Hematopoietic multipotent progenitor cell (in vitro differentiated cells): Measurements from ENCODE around the gene KLRC1. TPM values are rescaled to one million over a fixed set of nuclear protein-coding genes. Genes with fewer than 3 reads are reported as not detected.
"Not testable (repeated sequence)": the region's sequence is repeated elsewhere in the genome, so short reads cannot be mapped to it uniquely, and the experiment has no call there.

Experiments used
- DNase-seq, 3 donors: peaks; one replicate each; pipeline ENCODE4 v3.0.0-alpha.2; 2011 to 2015; ENCODE audit warnings: low read depth in 2 of 3, low spot score in 2 of 3
- total RNA-seq: library from RNA; depleted of rRNA; stranded (reverse); fragments of >200 nt; gene quantifications from one replicate; pipeline ENCODE4 v1.2.3, GENCODE V29; 2012

Gene KLRC1
- total RNA-seq, 1 donor: not detected

- DNase-seq: not testable (repeated sequence)
Observed at GRCh38 chr12:10424260-10424899, 28.8 kb downstream of the KLRC1 start.

DNA sequence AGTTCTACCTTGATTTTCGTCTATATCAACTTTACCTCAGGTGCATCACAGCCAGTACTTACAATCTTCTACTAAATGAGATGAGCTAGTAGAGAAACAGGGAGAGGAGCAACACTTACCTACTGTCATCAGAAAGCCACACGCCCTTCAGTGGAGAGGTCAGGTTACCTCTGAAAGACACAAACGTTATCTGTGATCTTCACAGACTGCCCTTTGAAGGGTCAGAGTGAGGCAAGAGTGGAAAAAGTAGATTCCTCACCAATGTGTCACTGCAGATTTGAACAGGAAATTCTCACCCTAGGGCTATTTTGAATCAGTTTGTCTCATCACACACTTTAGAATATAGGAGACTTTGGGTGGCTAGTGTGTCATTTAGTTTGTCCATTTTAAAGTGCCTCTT, 31.0 kb downstream of the KLRC1 start:
- not testable (repeated sequence) for DNase-seq

DNA sequence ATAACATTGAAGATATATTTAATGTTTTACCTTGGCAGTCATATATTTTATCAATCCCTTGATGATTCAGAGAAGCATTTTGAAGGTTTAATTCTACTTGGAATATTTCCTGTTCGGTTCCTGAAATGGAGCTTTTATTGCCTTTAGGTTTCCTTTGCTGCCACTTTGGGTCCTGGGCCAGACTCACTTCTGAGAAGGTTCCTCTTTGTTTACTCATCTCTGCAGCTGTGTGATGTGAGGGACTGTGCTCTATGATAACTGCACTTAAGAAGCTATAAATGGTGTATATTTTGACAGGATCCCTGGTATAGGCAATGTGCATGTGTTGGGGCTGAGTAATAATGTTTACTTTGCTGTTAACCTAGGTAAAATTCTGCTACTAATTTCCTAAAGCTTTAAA, 32.8 kb downstream of the KLRC1 start, which contains the start of gene KLRC3:
Gene KLRC3 (minus strand): TSS at position 262 of the 400 bp plus-strand sequence. CDS start 45 bp downstream, at position 217.
- not testable (repeated sequence) for DNase-seq

DNA sequence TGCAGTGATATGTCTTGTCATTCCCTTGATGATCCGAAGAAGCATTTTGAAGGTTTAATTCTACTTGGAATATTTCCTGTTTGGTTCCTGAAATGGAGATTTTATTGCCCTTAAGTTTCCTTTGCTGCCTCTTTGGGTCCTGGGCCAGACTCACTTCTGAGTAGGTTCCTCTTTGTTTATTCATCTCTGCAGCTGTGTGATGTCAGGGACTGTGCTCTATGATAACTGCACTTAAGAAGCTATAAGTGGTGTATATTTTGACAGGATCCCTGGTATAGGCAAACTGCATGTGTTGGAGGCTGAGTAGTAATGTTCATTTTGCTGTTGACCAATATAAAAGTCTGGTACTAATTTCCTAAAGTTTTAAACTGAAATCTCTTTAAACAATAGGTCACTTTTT, 43.8 kb downstream of the KLRC1 start, which contains the start of gene KLRC4:
Gene KLRC4 (minus strand): TSS at position 366 of the 400 bp plus-strand sequence. CDS start 182 bp downstream, at position 184.
- DNase-seq: peak in 2 of 3 donors; percentile 45 to 80

GRCh38 chr12:10408842-10409241, 44.3 kb downstream of the KLRC1 start:
- no peak for DNase-seq

DNA sequence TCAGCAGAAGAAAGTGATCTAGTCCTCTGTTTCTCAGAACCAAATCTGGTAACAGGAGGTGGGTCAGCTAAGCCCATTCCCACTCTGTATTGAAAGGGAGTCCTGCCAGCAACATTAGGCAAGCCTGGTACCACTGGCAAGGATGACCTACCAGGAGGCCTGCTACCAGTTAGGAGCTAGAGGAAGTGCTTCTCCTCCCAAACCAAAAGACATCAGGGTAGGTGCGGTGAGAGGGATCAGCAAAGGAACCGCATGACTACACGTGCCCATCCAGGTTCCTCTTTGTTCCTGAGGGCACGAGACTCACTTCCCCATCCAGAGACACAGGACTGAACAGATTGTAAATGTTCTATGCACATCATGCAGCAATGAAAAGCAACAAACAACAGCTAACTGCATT, 46.5 kb downstream of the KLRC1 start:
- peak in 2 of 3 donors; percentile 33 to 69 for DNase-seq

DNA sequence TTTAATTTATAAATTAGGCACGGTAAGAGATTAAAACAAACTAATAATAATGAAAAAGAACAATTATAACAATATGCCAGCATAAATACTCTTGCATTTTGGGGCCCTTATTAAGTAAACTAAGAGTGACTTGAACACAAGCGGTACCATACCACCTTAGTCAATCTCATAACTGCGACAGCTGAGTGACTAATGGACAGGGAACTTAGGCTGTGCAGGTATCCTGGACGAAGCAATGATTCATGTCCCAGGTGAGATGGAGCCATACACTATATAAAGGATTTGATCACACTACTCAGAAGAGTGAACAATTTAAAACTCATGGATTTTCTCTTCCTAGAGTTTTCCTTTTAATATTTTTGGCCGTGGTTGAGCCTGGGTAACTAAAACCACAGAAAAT, 47.9 kb downstream of the KLRC1 start:
- DNase-seq: no peak

DNA sequence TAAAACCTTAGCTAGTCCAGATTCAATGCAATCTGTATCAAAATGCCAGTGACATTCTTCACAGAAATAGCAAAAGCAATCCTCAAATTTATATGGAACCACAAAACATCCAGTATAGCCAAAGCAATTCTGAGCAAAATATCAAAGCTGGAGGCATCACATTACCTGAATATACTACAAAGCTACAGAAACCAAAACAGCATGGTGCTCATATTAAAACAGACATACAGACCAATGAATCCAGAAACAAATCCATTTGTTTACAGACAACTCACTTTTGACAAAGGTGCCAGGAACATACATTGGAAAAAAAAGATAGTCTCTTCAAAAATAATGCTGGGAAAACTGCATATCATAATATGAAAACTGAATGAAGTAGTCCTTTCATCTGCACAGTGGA, 48.4 kb downstream of the KLRC1 start:
- DNase-seq: no peak

- peak in 1 of 3 donors; percentile 10 for DNase-seq
Observed at GRCh38 chr12:10400829-10401228, 52.3 kb downstream of the KLRC1 start.

GRCh38 chr12:10398168-10398567, 55.0 kb downstream of the KLRC1 start:
- DNase-seq: no peak

GRCh38 chr12:10397296-10397695, 55.9 kb downstream of the KLRC1 start:
- DNase-seq: no peak

- DNase-seq: not testable (repeated sequence)
Observed at GRCh38 chr12:10396176-10396575, 57.0 kb downstream of the KLRC1 start.

Other genes starting within 250 kb of the KLRC1 start
- gene GABARAPL1, start 240.5 kb downstream of the KLRC1 start, total RNA-seq: 19.9 TPM
- gene KLRD1, start 145.5 kb downstream of the KLRC1 start, total RNA-seq: under 0.01 TPM
- gene KLRK1, start 63.3 kb downstream of the KLRC1 start, total RNA-seq: under 0.01 TPM
- gene KLRC4, start 43.6 kb downstream of the KLRC1 start, total RNA-seq: not detected
- gene KLRC3, start 32.8 kb downstream of the KLRC1 start, total RNA-seq: not detected
- under 0.01 TPM for gene KLRC2, start 17.4 kb downstream of the KLRC1 start, total RNA-seq
- 10.2 TPM for gene EIF2S3B, start 52.5 kb upstream of the KLRC1 start, total RNA-seq
- gene MAGOHB, start 160.2 kb upstream of the KLRC1 start, total RNA-seq: 2.7 TPM
- gene STYK1, start 220.7 kb upstream of the KLRC1 start, total RNA-seq: 1.6 TPM